ENCODE results near the gene EGFL6.

DNA sequence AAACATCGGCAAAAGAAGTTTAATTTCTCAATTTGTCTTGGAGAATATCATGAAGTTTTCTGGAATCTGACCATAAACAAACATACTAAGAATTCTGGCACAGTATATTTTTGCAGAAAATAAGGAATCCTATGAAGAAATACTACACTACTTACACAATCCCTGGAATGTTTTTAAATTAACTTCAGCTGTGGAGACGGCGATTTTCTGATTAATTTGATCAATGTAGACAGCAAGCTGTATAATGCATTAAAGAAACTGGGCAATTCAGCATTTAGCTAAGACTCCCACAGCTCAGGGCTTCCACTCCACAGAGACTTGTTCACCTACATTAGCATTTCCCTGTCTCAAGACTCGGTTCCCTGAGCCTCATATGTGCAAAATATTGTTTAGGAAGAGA lies 12.2 kb downstream of the EGFL6 start:
- TF ChIP-seq CTCF (tag by site-specific recombination; IDR thresholded peaks at IDR 0.05): no peak
- TF ChIP-seq ZNF830 (tag by site-specific recombination; IDR thresholded peaks at IDR 0.05; ENCODE audit: low read depth): no peak
- no peak for TF ChIP-seq ZNF510 (tag by site-specific recombination; IDR thresholded peaks at IDR 0.05; ENCODE audit: insufficient replicate concordance)
- no peak for TF ChIP-seq ZBTB7A (tag by site-specific recombination; IDR thresholded peaks at IDR 0.05; ENCODE audit: low read depth)
- TF ChIP-seq ZNF366 (tag by site-specific recombination; conservative IDR thresholded peaks at IDR 0.05): no peak
- TF ChIP-seq, protein P1, sequence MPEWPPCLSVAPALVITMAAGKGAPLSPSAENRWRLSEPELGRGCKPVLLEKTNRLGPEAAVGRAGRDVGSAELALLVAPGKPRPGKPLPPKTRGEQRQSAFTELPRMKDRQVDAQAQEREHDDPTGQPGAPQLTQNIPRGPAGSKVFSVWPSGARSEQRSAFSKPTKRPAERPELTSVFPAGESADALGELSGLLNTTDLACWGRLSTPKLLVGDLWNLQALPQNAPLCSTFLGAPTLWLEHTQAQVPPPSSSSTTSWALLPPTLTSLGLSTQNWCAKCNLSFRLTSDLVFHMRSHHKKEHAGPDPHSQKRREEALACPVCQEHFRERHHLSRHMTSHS (tag by site-specific recombination; IDR thresholded peaks at IDR 0.05): no peak
- no peak for TF ChIP-seq ATF2 (tag by site-specific recombination; IDR thresholded peaks at IDR 0.05; ENCODE audit: low read depth)
- no peak for TF ChIP-seq PRDM10 (tag by site-specific recombination; IDR thresholded peaks at IDR 0.05)
- TF ChIP-seq, protein P2, sequence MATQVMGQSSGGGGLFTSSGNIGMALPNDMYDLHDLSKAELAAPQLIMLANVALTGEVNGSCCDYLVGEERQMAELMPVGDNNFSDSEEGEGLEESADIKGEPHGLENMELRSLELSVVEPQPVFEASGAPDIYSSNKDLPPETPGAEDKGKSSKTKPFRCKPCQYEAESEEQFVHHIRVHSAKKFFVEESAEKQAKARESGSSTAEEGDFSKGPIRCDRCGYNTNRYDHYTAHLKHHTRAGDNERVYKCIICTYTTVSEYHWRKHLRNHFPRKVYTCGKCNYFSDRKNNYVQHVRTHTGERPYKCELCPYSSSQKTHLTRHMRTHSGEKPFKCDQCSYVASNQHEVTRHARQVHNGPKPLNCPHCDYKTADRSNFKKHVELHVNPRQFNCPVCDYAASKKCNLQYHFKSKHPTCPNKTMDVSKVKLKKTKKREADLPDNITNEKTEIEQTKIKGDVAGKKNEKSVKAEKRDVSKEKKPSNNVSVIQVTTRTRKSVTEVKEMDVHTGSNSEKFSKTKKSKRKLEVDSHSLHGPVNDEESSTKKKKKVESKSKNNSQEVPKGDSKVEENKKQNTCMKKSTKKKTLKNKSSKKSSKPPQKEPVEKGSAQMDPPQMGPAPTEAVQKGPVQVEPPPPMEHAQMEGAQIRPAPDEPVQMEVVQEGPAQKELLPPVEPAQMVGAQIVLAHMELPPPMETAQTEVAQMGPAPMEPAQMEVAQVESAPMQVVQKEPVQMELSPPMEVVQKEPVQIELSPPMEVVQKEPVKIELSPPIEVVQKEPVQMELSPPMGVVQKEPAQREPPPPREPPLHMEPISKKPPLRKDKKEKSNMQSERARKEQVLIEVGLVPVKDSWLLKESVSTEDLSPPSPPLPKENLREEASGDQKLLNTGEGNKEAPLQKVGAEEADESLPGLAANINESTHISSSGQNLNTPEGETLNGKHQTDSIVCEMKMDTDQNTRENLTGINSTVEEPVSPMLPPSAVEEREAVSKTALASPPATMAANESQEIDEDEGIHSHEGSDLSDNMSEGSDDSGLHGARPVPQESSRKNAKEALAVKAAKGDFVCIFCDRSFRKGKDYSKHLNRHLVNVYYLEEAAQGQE (tag by site-specific recombination; IDR thresholded peaks at IDR 0.05): no peak
- TF ChIP-seq ZSCAN4 (tag by site-specific recombination; IDR thresholded peaks at IDR 0.05): no peak
- no peak for TF ChIP-seq ZNF335 (tag by site-specific recombination; conservative IDR thresholded peaks at IDR 0.05)
- TF ChIP-seq ZIC2 (tag by site-specific recombination; IDR thresholded peaks at IDR 0.05): no peak
- TF ChIP-seq PBX3 (CRISPR knock-in tag; IDR thresholded peaks at IDR 0.05): no peak
